Neutrophil (primary cell): ENCODE data around the gene MLLT3.

Experiments
- H3K27ac ChIP-seq: fragments of 200-600 bp; sonication (generic); 2 replicates; pipeline ENCODE4 v1.5.1; 2016; ENCODE audit warnings: mild to moderate bottlenecking, moderate library complexity
- H3K27me3 ChIP-seq: fragments of 200-600 bp; sonication (generic); 2 replicates; pipeline ENCODE4 v1.6.0; 2016; ENCODE audit warnings: mild to moderate bottlenecking
- H3K36me3 ChIP-seq: fragments of 200-600 bp; sonication (generic); 2 replicates; pipeline ENCODE4 v1.5.1; 2017
- H3K4me1 ChIP-seq, 2 experiments: fragments of 200-600 bp in 1 of 2; sonication (generic) in 1 of 2; 1 replicate in 1 of 2; 2 replicates in 1 of 2; pipeline versions ENCODE4 v1.5.1 to v1.6.1; 2013 to 2016; ENCODE audit warnings: low read depth in 1 of 2, low read length in 1 of 2, mild to moderate bottlenecking in 1 of 2, moderate library complexity in 1 of 2; ENCODE audit not compliant: control insufficient read depth in 1 of 2, insufficient read depth in 1 of 2
- H3K4me3 ChIP-seq, 2 experiments: fragments of 200-600 bp in 1 of 2; sonication (generic) in 1 of 2; 1 replicate in 1 of 2; 2 replicates in 1 of 2; pipeline ENCODE4 v1.5.1; 2013 to 2016; ENCODE audit warnings: low read depth in 1 of 2, low read length in 1 of 2, mild to moderate bottlenecking in 1 of 2, moderate library complexity in 1 of 2
- H3K9me3 ChIP-seq: fragments of 200-600 bp; sonication (generic); 2 replicates; pipeline ENCODE4 v1.5.1; 2016
- TF ChIP-seq, protein P1 (sequence below): fragments of 200-600 bp; sonication (generic); IDR thresholded peaks from 2 replicates; pipeline ENCODE4 v1.5.1; 2016; ENCODE audit warnings: antibody characterized with exemption

MLLT3 gene

DNA sequence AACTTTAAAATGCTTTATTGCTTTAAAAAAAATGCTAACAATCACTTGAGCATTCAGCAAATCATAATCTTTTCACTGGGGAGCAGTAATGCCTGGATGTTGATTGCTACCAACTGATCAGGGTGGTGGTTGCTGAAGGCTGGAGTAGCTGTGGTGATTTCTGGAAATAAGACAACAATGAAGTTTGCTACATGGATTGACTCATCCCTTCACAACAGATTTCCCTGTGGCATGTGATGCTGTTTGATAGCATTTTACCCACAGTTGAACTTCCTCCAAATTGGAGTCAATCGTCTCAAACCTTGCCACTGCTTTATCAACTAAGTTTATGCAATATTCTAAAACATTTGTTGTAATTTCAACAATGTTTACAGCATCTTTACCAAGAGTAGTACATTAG, 83.3 kb downstream of the MLLT3 start:
- no peak overlapping the region for H3K27ac ChIP-seq
- H3K4me3 ChIP-seq, result no peak overlapping the region
- TF ChIP-seq, protein P1, sequence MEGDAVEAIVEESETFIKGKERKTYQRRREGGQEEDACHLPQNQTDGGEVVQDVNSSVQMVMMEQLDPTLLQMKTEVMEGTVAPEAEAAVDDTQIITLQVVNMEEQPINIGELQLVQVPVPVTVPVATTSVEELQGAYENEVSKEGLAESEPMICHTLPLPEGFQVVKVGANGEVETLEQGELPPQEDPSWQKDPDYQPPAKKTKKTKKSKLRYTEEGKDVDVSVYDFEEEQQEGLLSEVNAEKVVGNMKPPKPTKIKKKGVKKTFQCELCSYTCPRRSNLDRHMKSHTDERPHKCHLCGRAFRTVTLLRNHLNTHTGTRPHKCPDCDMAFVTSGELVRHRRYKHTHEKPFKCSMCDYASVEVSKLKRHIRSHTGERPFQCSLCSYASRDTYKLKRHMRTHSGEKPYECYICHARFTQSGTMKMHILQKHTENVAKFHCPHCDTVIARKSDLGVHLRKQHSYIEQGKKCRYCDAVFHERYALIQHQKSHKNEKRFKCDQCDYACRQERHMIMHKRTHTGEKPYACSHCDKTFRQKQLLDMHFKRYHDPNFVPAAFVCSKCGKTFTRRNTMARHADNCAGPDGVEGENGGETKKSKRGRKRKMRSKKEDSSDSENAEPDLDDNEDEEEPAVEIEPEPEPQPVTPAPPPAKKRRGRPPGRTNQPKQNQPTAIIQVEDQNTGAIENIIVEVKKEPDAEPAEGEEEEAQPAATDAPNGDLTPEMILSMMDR, result no peak
- peaks cover 5% of the 10 kb centered on the region for H3K9me3 ChIP-seq
- no peaks in the 10 kb centered on the region for H3K36me3 ChIP-seq
- no peaks in the 10 kb centered on the region for H3K27me3 ChIP-seq
- no peaks in the 10 kb centered on the region for H3K4me1 ChIP-seq

DNA sequence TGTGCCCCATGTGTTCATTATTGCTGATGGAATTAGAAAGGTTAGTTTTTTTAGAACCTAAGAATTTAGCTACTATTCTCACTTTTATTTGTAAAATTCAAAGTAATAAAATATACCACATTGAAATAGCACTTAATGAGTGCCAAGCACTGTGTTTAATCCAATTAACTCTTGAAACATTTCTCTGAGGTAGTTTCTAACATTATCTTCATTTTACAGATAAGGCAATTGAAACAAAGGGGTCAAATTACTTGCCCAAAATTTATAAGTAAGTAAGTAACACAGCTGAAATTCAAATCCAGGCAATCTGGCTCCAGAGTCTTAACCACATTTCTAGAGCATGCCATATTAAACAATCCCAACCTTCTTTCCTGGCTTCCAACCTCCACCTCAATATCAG, 84.2 kb downstream of the MLLT3 start:
- TF ChIP-seq, protein P1, result no peak

DNA sequence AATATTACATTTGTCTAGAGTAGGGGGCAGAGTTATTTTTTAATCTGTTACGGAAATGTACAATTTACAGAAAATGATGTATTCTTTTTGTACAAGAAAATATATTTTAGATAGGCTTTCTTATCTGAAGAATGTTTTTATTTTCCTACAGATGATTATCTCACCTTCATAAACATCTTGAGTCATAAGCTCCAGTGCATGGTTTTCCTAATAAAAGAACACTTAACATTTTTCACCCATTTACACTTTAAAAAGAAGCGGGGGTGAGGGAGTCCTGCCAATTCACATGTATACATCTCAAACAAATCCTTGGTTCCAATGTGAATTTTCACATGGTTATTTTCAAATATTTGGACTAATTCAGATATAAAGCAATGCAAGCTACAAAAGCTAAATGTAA, 85.0 kb downstream of the MLLT3 start:
- no peaks in the 10 kb centered on the region for H3K4me1 ChIP-seq
- H3K9me3 ChIP-seq, result peaks cover 5% of the 10 kb centered on the region
- H3K36me3 ChIP-seq, result no peaks in the 10 kb centered on the region
- H3K4me3 ChIP-seq, result no peak overlapping the region
- no peak overlapping the region for H3K27ac ChIP-seq
- no peaks in the 10 kb centered on the region for H3K27me3 ChIP-seq
- TF ChIP-seq, protein P1, result no peak

More for the DNA sequence above, 84.2 kb downstream of the MLLT3 start:
- H3K27ac ChIP-seq, result no peak overlapping the region
- H3K4me1 ChIP-seq, result no peaks in the 10 kb centered on the region
- no peak overlapping the region for H3K4me3 ChIP-seq
- no peaks in the 10 kb centered on the region for H3K27me3 ChIP-seq
- peaks cover 5% of the 10 kb centered on the region for H3K9me3 ChIP-seq
- H3K36me3 ChIP-seq, result no peaks in the 10 kb centered on the region

DNA sequence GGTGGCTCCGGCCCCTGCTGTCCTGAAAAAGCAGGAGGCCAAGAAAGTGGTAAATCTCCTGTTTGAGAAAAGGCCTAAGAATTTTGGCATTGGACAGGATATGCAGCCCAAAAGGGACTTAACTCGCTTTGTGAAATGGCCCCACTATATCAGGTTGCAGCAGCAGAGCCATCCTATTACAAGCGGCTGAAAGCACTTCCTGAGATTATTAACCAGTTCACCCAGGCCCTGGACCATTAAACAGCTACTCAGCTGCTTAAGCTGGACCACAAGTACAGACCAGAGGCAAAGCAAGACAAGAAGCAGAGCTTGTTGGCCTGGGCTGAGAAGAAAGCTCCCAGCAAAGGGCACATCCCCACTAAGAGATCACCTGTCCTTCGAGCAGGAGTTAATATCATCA, 89.7 kb downstream of the MLLT3 start:
- H3K4me1 ChIP-seq, result no peaks in the 10 kb centered on the region
- TF ChIP-seq, protein P1, result no peak
- no peak overlapping the region for H3K27ac ChIP-seq
- no peaks in the 10 kb centered on the region for H3K9me3 ChIP-seq
- no peak overlapping the region for H3K4me3 ChIP-seq
- no peaks in the 10 kb centered on the region for H3K36me3 ChIP-seq
- no peaks in the 10 kb centered on the region for H3K27me3 ChIP-seq

DNA sequence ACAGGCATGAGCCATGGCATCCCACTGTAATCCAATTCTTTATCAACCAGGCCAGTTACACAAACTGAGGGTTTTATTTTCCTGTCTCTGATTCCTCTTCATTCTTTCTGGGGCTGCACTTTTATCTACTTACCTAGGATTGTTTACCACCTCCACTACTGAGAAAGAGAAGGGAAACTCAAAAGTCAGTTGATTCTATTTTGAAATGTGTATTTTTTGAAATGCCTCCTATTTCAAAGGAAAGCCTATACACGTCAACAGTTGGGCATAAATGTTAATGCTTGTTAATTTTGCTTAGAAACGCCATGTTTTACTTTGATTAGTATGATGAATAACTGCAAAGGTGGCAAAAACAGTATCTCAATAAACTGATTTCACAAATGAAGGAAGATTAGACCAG, 92.5 kb downstream of the MLLT3 start:
- Histone ChIP-seq H3K27ac (no peak overlapping the region), H3K4me3 (no peak overlapping the region), H3K36me3 (no peaks in the 10 kb centered on the region), H3K27me3 (no peaks in the 10 kb centered on the region), H3K9me3 (no peaks in the 10 kb centered on the region), H3K4me1 (peaks cover 0 to 6% of the 10 kb centered on the region in 2 experiments)
- TF ChIP-seq, protein P1, result no peak

DNA sequence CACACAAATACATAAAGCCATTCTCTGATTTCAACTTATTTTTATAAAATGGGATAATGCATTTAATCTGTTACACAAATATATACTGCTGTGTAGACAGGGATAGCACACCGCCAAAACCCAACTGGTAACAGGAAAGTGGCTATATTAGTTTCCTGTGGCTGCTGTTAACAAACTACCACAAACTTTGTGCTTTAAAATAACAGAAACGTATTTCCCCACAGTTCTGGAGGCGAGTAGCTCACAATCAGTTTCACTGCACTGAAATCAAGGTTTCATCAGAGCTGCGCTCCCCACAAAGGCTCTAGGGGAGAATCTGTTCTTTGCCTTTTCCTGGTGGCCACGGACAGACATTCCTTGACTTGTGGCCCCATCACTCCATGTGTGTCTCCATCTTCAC, 94.0 kb downstream of the MLLT3 start:
- H3K36me3 ChIP-seq, result no peaks in the 10 kb centered on the region
- peaks cover 0 to 6% of the 10 kb centered on the region in 2 experiments for H3K4me1 ChIP-seq
- no peaks in the 10 kb centered on the region for H3K9me3 ChIP-seq
- H3K4me3 ChIP-seq, result no peak overlapping the region
- H3K27ac ChIP-seq, result no peak overlapping the region
- TF ChIP-seq, protein P1, result no peak
- H3K27me3 ChIP-seq, result no peaks in the 10 kb centered on the region
